ENCODE data around the gene NELL1.

GRCh38 chr11:21582791-21583190 is 913.4 kb downstream of the NELL1 start:
- TF ChIP-seq CTCF (IDR thresholded peaks at IDR 0.05; ENCODE audit: insufficient read depth, low read depth, low read length) = no peak
- TF ChIP-seq EZH2 (IDR thresholded peaks at IDR 0.05; ENCODE audit: insufficient read depth, low read length) = no peak

All from astrocyte (in vitro differentiated cells and primary cell).